Ovary (tissue), 9 donors: ENCODE measurements around the gene GABBR2. TPM values are rescaled to one million over a fixed set of nuclear protein-coding genes. Genes with fewer than 3 reads are reported as not detected.

Experiments
- DNase-seq, 5 donors: peaks; one replicate each; pipeline ENCODE4 v3.0.0-alpha.2; 2019 to 2020
- H3K27ac ChIP-seq, 2 donors: fragments of 200-600 bp; one replicate each; pipeline versions ENCODE4 v1.5.1 to v1.8.0; 2019 to 2022
- H3K27me3 ChIP-seq: fragments of 200-600 bp; one replicate; pipeline ENCODE4 v1.8.0; 2022
- H3K36me3 ChIP-seq: fragments of 200-600 bp; sonication (generic); one replicate; pipeline ENCODE4 v1.5.1; 2019
- H3K4me1 ChIP-seq: one replicate; pipeline ENCODE4 v1.8.1; 2013; ENCODE audit warnings: mild to moderate bottlenecking, moderate library complexity; ENCODE audit not compliant: insufficient read depth
- H3K4me3 ChIP-seq: fragments of 200-600 bp; sonication (generic); one replicate; pipeline ENCODE4 v1.5.1; 2017
- H3K9me3 ChIP-seq, 2 donors: fragments of 200-600 bp in 1 of 2; sonication (generic) in 1 of 2; one replicate each; pipeline versions ENCODE4 v1.5.1 to v1.8.1; 2013 to 2019; ENCODE audit warnings: mild to moderate bottlenecking in 1 of 2, moderate library complexity in 1 of 2
- EP300 ChIP-seq: sonication (generic); formaldehyde crosslinking; IDR thresholded peaks from one replicate; pipeline ENCODE4 v1.6.1; 2017; ENCODE audit warnings: antibody characterized with exemption
- POLR2A ChIP-seq: fragments of 450-650 bp; IDR thresholded peaks from one replicate; pipeline ENCODE4 v1.6.1; 2017; ENCODE audit warnings: antibody characterized with exemption, mild to moderate bottlenecking, moderate library complexity
- WGBS, 3 donors: extraction: QIAGEN DNeasy Blood & Tissue Kit in 1 of 3; methylation state at CpG; one replicate each; pipeline versions ENCODE4 v1.1.5 to v1.1.7; 2013 to 2017; 5-methylcytosine and 5-hydroxymethylcytosine counted together
- intact Hi-C, 4 donors: fragments of 100-400 bp; cut with DNase I; formaldehyde crosslinking; loops; one replicate each; pipeline versions ENCODE4 v1.11.0 to v1.15.1; 2022 to 2023
- polyA plus RNA-seq, 2 donors: library from polyadenylated mRNA; stranded (reverse); fragments of 200-250 nt in 1 of 2; fragments of 350-450 nt in 1 of 2; fragmentation: Illumina TruSeq in 1 of 2; extraction: RNeasy Lipid Tissue Mini Kit (QIAGEN cat#74804) in 1 of 2; gene quantifications; one replicate each; pipeline ENCODE4 v1.2.3, GENCODE V29; 2013 to 2014
- total RNA-seq, 7 donors: library from RNA; depleted of rRNA in 2 of 7; stranded (reverse); fragments of >200 nt in 2 of 7; fragmentation: NEBNext Ultra II Directional in 3 of 7; extraction: Animal tissue kit (Norgen Biotek cat#: 25700) in 3 of 7; gene quantifications; one replicate each; pipeline versions ENCODE4 v1.1.0 to v1.2.4, GENCODE V29; 2016 to 2023
- TF ChIP-seq, protein P1 (sequence below), 3 donors: fragments of 450-650 bp in 2 of 3; fragments of 200-600 bp in 1 of 3; IDR thresholded peaks; one replicate each; pipeline versions ENCODE4 v1.5.1 to v1.8.0; 2016 to 2022; ENCODE audit warnings: antibody characterized with exemption in 3 of 3, mild to moderate bottlenecking in 1 of 3
- donor health status: DM: no; HTN: no; CAD: no; lungs with moderate emphysema.
- donor health status: DM: no; HTN: no; CAD: no.
- donor health status: Bipolar disorder and iron deficiency.
- donor health status: DM: yes; HTN: yes; CAD: no.
- donor health status: DM: no; HTN: no; CAD: no.
- donor health status: DM: yes; HTN: yes; CAD: no.

GABBR2 gene
- total and polyA plus RNA-seq, 9 donors, result 0.05 to 0.30 (median 0.22) TPM; not detected in 6

DNA sequence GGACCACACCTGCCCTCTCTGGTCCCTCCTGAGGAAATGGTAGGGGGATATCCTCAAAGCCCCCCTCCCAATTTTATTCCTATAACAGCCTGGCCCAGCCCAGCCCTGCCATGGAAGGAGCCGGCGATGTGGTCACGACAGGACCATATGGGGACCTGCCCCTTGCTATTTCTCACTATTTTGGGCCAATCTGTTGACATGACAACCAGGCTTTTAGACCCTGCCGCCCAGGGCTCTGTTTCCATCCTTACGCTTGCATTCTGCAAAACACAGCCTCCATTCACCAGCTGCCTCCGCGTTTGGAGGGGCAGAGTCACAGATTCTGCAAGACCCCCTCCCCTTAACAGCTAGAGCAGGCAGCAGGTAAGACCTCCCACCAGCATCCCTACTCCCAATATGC, 112.2 kb downstream of the GABBR2 start:
- Histone ChIP-seq H3K4me1 (no peaks in the 10 kb centered on the region), H3K4me3 (no peak overlapping the region), H3K36me3 (no peaks in the 10 kb centered on the region), H3K9me3 (no peaks in the 10 kb centered on the region), H3K27me3 (no peaks in the 10 kb centered on the region), H3K27ac (no peak overlapping the region)
- intact Hi-C loops, result no loop called here
- WGBS, 3 donors, result 48 to 53% (median 52%) methylated on average over 7 of the region's 7 CpGs
- no peak for TF ChIP-seq POLR2A
- TF ChIP-seq, protein P1, sequence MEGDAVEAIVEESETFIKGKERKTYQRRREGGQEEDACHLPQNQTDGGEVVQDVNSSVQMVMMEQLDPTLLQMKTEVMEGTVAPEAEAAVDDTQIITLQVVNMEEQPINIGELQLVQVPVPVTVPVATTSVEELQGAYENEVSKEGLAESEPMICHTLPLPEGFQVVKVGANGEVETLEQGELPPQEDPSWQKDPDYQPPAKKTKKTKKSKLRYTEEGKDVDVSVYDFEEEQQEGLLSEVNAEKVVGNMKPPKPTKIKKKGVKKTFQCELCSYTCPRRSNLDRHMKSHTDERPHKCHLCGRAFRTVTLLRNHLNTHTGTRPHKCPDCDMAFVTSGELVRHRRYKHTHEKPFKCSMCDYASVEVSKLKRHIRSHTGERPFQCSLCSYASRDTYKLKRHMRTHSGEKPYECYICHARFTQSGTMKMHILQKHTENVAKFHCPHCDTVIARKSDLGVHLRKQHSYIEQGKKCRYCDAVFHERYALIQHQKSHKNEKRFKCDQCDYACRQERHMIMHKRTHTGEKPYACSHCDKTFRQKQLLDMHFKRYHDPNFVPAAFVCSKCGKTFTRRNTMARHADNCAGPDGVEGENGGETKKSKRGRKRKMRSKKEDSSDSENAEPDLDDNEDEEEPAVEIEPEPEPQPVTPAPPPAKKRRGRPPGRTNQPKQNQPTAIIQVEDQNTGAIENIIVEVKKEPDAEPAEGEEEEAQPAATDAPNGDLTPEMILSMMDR (IDR thresholded peaks at IDR 0.05), result no peak
- no peak for TF ChIP-seq EP300
- no peak for DNase-seq

DNA sequence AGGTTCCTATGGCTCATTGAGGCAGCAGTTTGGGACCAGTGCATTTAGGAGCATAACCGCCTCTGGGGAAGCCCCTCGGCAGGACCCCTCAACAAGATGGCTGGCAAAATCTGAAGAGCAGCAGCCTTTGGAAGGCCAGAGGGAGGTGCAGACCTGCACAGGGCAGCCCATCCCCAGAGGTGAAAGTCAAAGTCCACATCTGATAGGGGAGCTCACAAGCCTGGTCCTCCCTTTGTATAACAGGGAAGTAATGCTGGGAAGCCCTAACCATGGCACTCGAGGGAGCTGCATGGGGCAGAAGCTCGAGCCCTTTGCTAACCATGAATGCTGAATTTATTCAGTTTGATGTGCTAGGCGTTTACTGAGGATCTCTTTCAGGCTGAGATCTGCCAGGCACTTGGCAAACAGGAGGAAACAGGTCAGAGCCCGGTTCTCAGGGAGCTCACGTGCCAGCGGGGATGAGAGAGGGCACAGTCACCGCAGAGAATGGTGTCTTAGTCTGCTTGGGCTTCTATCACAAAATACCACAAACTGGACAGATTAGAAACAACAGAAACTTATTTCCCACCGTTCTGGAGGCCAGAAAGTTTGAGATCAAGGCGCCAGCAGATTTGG, 114.1 kb downstream of the GABBR2 start:
- WGBS, 3 donors, result 79 to 84% (median 80%) methylated on average over 11 of the region's 11 CpGs
- H3K27me3 ChIP-seq, result no peaks in the 10 kb centered on the region
- no peaks in the 10 kb centered on the region for H3K36me3 ChIP-seq
- TF ChIP-seq POLR2A (no peak), EP300 (no peak)
- TF ChIP-seq, protein P1 (IDR thresholded peaks at IDR 0.05), result no peak
- no peaks in the 10 kb centered on the region for H3K9me3 ChIP-seq
- DNase-seq, result no peak
- no peaks in the 10 kb centered on the region for H3K4me1 ChIP-seq
- H3K4me3 ChIP-seq, result no peak overlapping the region
- H3K27ac ChIP-seq, result no peak overlapping the region
- intact Hi-C loops, result no loop called here

DNA sequence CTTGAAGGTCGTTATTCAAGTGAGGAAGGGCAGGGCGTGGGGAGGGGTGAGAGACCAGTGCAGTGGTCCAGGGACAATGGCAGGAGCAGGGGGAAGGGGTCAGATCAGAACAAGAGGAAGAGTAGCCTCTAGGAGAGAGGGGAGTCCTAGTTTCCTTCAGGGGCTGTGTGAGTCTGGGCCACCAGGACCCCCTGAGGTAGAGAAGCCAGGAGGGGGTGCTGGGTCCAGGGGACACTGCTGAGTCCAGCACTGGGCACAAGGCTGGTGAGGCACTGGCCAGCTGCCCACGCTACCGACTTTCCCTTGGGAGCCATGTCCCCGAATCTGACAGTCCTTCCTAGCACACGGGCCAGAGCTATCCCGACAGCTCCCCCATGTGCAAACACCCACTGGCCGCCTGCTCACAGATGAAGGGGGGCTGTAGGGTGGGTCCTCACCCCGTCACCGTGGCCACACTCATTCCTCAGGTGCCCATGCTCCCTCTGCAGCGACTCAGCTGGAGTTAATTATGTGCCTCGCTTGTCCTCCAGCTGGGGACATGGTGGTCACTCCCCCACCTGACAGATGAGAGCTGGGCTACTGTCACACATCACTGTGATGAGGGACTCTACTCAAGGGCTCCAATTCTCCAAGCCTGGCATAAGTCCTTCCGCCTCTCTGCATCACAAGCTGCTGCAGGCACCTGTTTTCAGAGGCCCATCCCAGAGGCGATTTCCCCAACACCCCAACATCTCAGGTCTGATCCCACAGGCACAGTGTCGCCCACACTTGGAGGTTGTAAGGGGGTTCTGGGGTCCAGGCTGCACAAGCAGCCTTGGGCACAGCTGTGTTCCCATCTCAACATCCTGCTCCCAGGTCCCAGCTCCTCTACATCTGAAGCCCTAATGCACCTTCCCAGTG, 115.1 kb downstream of the GABBR2 start:
- Histone ChIP-seq H3K27me3 (no peaks in the 10 kb centered on the region), H3K9me3 (no peaks in the 10 kb centered on the region), H3K4me3 (no peak overlapping the region), H3K27ac (no peak overlapping the region), H3K36me3 (no peaks in the 10 kb centered on the region), H3K4me1 (no peaks in the 10 kb centered on the region)
- intact Hi-C loops, result no loop called here
- WGBS, 3 donors, result 79 to 82% (median 81%) methylated on average over 15 of the region's 15 CpGs
- TF ChIP-seq POLR2A (no peak), EP300 (no peak)
- TF ChIP-seq, protein P1 (IDR thresholded peaks at IDR 0.05), result no peak
- DNase-seq, result no peak

DNA sequence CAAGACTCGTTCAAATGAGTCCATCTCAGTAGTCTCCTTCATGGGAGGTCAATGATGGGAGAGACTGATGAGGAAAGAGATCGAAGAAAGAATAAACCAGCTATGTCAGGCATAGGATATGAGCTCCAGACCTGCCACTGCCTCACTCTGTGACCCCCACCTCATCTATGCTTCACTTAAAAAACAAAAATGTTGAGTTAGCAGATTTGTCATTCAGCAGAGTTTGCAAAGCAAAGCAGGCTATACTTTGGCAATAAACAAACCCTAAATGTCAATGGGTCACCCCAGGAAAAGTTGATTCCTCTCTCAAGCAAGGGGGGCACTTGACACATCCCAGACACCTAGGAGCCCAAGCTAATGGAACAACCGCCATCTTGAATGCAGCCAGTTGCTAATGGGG, 117.0 kb downstream of the GABBR2 start:
- Histone ChIP-seq H3K4me3 (no peak overlapping the region), H3K27ac (no peak overlapping the region), H3K36me3 (no peaks in the 10 kb centered on the region), H3K27me3 (no peaks in the 10 kb centered on the region), H3K9me3 (no peaks in the 10 kb centered on the region), H3K4me1 (no peaks in the 10 kb centered on the region)
- 84 to 88% (median 86%) methylated on average over 3 of the region's 3 CpGs for WGBS, 3 donors
- intact Hi-C loops, result no loop called here
- TF ChIP-seq EP300, result no peak
- TF ChIP-seq, protein P1 (IDR thresholded peaks at IDR 0.05), result no peak
- TF ChIP-seq POLR2A, result no peak
- DNase-seq, result no peak
